ENCODE data around the gene STK25. TPM values are rescaled to one million over a fixed set of nuclear protein-coding genes. Genes with fewer than 3 reads are reported as not detected.

The STK25 gene
- total and polyA plus RNA-seq, 2 experiments from 2014 or later = 125 to 304 TPM

DNA sequence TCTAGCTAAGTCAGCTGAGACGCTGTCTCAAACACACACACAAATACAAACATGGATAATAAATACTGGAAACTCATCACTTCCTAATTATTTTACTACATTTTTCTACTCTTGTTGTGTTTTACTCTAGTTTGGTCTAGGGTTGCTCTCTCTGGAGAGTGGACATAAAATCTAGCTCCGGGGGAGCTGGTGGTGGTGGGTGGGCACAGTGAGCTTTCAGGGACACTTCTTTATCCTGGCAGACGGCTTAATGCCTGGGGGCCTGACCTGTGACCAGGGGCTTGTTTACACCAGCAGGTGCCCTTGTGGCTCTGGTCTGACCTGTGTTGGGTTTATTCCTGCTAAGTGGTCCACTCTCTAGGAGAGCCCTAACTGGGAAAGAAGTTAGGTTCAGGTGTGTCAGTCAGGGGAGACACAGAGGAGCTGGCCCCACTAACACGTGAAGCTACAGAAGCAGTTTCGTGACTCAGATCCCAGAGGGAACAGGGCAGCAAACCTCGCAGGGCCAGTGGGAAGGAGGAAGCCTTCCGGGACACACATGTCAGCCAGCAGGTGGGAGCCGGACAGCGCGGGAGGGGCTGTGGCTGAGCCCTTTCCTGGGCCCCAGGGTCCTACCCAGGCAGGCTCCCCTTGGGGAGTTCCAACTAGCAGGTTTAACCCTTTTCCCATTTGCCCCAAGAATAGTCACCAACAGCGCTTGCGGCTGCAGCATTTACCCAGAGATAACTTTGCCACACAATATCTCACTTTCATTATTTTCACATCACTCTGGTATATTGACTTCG lies 27.7 kb upstream of the STK25 start:
- Histone ChIP-seq H3K27me3 (ENCODE audit: insufficient read depth) (peaks cover 7% of the 10 kb centered on the region), H3K79me2 (replicated peaks; ENCODE audit: insufficient read depth) (no peaks in the 10 kb centered on the region), H3K36me3 (ENCODE audit: insufficient read depth) (no peaks in the 10 kb centered on the region), H2AFZ (no peak overlapping the region), H3K4me1 (ENCODE audit: insufficient read depth) (peaks cover 5% of the 10 kb centered on the region; the same call in 1 of the 2 replicates), H3K4me2 (no peak overlapping the region), H3F3A (replicated peaks; ENCODE audit: low read depth) (no peaks in the 10 kb centered on the region; the same call in 1 of the 2 replicates), H4K20me1 (replicated peaks; ENCODE audit: insufficient read depth) (no peaks in the 10 kb centered on the region), H3K27ac (ENCODE audit: low read depth) (no peak overlapping the region), H3K9me2 (ENCODE audit: insufficient read depth) (no peaks in the 10 kb centered on the region), H3K4me3 (no peak overlapping the region)
- Mint-ChIP-seq H3K36me3 (ENCODE audit: low read depth) (no peaks in the 10 kb centered on the region; the same call in 2 of the 3 replicates), H3K27ac (no peak overlapping the region), H3K4me3 (no peak overlapping the region), H3K27me3 (ENCODE audit: insufficient read depth, low read depth, poor library complexity) (peaks cover 18% of the 10 kb centered on the region), H3K4me1 (peaks cover 11% of the 10 kb centered on the region; the same call in 2 of the 3 replicates), H3K9me3 (no peaks in the 10 kb centered on the region)
- no peak for ATAC-seq
- DNase-seq (ENCODE audit: low spot score) = no peak
- TF ChIP-seq NANOG (IDR thresholded peaks at IDR 0.05; ENCODE audit: borderline replicate concordance) = no peak

DNA sequence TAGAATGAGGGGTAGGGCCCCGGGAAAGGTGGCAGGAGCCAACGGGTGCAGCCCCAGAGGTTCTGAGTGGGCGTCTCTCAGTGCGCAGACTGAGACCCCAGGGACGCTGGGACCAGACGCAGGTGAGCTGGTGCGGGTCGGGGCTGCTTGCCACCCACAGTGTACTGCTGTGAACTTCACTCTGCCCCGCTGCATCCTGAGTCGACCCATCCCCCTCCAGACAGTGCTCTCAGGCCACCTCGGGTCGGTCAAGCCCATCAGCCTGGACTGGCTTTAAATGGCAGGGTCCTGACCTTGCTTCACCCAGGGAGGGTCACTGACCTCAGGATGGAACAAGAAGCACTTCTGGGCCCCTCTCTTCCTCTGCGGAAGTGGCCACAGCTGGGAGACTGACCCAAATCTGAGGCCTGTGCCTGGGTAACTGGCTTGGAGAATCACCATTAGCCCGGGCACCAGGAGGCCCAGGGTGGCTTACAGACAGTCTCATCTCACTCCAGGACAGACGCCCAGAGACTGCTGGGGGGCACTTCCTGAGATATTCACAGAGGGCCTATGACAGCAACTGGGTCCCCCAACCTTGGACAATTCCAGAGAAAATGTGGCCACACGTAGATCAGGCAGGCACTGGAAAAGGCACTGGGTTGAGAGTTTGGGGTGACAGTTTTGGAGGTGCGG lies 26.5 kb upstream of the STK25 start:
- DNase-seq (ENCODE audit: low spot score) (no peak), ATAC-seq (peak; percentile 30; the same call in 1 of the 3 replicates)
- no peaks in the 10 kb centered on the region for H4K20me1 ChIP-seq (replicated peaks; ENCODE audit: insufficient read depth)
- TF ChIP-seq STAT1 (IDR thresholded peaks at IDR 0.05; ENCODE audit: unreplicated experiment) = no peak
- TF ChIP-seq JUNB (IDR thresholded peaks at IDR 0.05; ENCODE audit: unreplicated experiment) = no peak
- TF ChIP-seq ZNF331 (CRISPR knock-in tag; IDR thresholded peaks at IDR 0.05; ENCODE audit: low read depth) = no peak
- no peak for TF ChIP-seq POLR2AphosphoS5 (IDR thresholded peaks at IDR 0.05; ENCODE audit: low read depth)
- TF ChIP-seq, protein P1, sequence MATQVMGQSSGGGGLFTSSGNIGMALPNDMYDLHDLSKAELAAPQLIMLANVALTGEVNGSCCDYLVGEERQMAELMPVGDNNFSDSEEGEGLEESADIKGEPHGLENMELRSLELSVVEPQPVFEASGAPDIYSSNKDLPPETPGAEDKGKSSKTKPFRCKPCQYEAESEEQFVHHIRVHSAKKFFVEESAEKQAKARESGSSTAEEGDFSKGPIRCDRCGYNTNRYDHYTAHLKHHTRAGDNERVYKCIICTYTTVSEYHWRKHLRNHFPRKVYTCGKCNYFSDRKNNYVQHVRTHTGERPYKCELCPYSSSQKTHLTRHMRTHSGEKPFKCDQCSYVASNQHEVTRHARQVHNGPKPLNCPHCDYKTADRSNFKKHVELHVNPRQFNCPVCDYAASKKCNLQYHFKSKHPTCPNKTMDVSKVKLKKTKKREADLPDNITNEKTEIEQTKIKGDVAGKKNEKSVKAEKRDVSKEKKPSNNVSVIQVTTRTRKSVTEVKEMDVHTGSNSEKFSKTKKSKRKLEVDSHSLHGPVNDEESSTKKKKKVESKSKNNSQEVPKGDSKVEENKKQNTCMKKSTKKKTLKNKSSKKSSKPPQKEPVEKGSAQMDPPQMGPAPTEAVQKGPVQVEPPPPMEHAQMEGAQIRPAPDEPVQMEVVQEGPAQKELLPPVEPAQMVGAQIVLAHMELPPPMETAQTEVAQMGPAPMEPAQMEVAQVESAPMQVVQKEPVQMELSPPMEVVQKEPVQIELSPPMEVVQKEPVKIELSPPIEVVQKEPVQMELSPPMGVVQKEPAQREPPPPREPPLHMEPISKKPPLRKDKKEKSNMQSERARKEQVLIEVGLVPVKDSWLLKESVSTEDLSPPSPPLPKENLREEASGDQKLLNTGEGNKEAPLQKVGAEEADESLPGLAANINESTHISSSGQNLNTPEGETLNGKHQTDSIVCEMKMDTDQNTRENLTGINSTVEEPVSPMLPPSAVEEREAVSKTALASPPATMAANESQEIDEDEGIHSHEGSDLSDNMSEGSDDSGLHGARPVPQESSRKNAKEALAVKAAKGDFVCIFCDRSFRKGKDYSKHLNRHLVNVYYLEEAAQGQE (IDR thresholded peaks at IDR 0.05; ENCODE audit: unreplicated experiment) = no peak
- no peak for TF ChIP-seq EZH2phosphoT487 (IDR thresholded peaks at IDR 0.05; ENCODE audit: unreplicated experiment)
- TF ChIP-seq, protein P2, sequence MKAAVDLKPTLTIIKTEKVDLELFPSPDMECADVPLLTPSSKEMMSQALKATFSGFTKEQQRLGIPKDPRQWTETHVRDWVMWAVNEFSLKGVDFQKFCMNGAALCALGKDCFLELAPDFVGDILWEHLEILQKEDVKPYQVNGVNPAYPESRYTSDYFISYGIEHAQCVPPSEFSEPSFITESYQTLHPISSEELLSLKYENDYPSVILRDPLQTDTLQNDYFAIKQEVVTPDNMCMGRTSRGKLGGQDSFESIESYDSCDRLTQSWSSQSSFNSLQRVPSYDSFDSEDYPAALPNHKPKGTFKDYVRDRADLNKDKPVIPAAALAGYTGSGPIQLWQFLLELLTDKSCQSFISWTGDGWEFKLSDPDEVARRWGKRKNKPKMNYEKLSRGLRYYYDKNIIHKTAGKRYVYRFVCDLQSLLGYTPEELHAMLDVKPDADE (IDR thresholded peaks at IDR 0.05) = no peak
- TF ChIP-seq, protein P3, sequence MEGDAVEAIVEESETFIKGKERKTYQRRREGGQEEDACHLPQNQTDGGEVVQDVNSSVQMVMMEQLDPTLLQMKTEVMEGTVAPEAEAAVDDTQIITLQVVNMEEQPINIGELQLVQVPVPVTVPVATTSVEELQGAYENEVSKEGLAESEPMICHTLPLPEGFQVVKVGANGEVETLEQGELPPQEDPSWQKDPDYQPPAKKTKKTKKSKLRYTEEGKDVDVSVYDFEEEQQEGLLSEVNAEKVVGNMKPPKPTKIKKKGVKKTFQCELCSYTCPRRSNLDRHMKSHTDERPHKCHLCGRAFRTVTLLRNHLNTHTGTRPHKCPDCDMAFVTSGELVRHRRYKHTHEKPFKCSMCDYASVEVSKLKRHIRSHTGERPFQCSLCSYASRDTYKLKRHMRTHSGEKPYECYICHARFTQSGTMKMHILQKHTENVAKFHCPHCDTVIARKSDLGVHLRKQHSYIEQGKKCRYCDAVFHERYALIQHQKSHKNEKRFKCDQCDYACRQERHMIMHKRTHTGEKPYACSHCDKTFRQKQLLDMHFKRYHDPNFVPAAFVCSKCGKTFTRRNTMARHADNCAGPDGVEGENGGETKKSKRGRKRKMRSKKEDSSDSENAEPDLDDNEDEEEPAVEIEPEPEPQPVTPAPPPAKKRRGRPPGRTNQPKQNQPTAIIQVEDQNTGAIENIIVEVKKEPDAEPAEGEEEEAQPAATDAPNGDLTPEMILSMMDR (conservative IDR thresholded peaks at IDR 0.05; ENCODE audit: low read depth in 2 of 2) = no peak
- no peak for TF ChIP-seq NANOG (IDR thresholded peaks at IDR 0.05; ENCODE audit: borderline replicate concordance)
- H3K4me3 ChIP-seq = no peak overlapping the region
- H3F3A ChIP-seq (replicated peaks; ENCODE audit: low read depth) = no peaks in the 10 kb centered on the region
- Mint-ChIP-seq H3K27ac (no peak overlapping the region), H3K27me3 (ENCODE audit: insufficient read depth, low read depth, poor library complexity) (peaks cover 11% of the 10 kb centered on the region), H3K36me3 (ENCODE audit: low read depth) (no peaks in the 10 kb centered on the region), H3K4me1 (peaks cover 6% of the 10 kb centered on the region; the same call in 1 of the 3 replicates), H3K9me3 (no peaks in the 10 kb centered on the region), H3K4me3 (no peak overlapping the region)
- H3K4me2 ChIP-seq = no peak overlapping the region
- no peaks in the 10 kb centered on the region for H3K79me2 ChIP-seq (replicated peaks; ENCODE audit: insufficient read depth)
- H3K4me1 ChIP-seq (ENCODE audit: insufficient read depth) = no peaks in the 10 kb centered on the region
- H3K27ac ChIP-seq (ENCODE audit: low read depth) = no peak overlapping the region
- H3K36me3 ChIP-seq (ENCODE audit: insufficient read depth) = no peaks in the 10 kb centered on the region
- H2AFZ ChIP-seq = no peak overlapping the region
- no peaks in the 10 kb centered on the region for H3K9me2 ChIP-seq (ENCODE audit: insufficient read depth)
- no peaks in the 10 kb centered on the region for H3K27me3 ChIP-seq (ENCODE audit: insufficient read depth)
